Stimulated activated CD4-positive, alpha-beta T cell treated with anti-CD3 and anti-CD28 coated beads, Interleukin-1b, Interleukin-23, amount 100 ng/mL, for 48 hours (primary cell): Measurements from ENCODE around the gene AGO3.
"Not testable (repeated sequence)": the region's sequence is repeated elsewhere in the genome, so short reads cannot be mapped to it uniquely, and the experiment has no call there.

Source experiments
- DNase-seq: peaks from one replicate; pipeline ENCODE4 v3.0.0-alpha.2; 2020

Gene AGO3

GRCh38 chr1:36014722-36015220 lies 83.9 kb downstream of the AGO3 start:
- no peak for DNase-seq

- DNase-seq, result no peak
Measured at GRCh38 chr1:36016686-36017085, 85.8 kb downstream of the AGO3 start.

- no peak for DNase-seq
Measured at GRCh38 chr1:36023098-36023769, 92.3 kb downstream of the AGO3 start.

GRCh38 chr1:36024024-36024423 lies 93.1 kb downstream of the AGO3 start:
- DNase-seq, result not testable (repeated sequence)

- no peak for DNase-seq
Measured at GRCh38 chr1:36024847-36025246, 93.9 kb downstream of the AGO3 start.

GRCh38 chr1:36027766-36028165 lies 96.9 kb downstream of the AGO3 start:
- DNase-seq, result no peak

- DNase-seq, result no peak
Measured at GRCh38 chr1:36031441-36031840, 100.5 kb downstream of the AGO3 start.

- no peak for DNase-seq
Measured at GRCh38 chr1:36034692-36035091, 103.8 kb downstream of the AGO3 start.

GRCh38 chr1:36035154-36035553 lies 104.2 kb downstream of the AGO3 start:
- no peak for DNase-seq

- DNase-seq, result no peak
Measured at GRCh38 chr1:36040238-36040637, 109.3 kb downstream of the AGO3 start.

- DNase-seq, result no peak
Measured at GRCh38 chr1:36051821-36052220, 120.9 kb downstream of the AGO3 start.

- DNase-seq, result no peak
Measured at GRCh38 chr1:36053978-36054377, 123.1 kb downstream of the AGO3 start.

GRCh38 chr1:36055706-36056105 lies 124.8 kb downstream of the AGO3 start:
- no peak for DNase-seq

- no peak for DNase-seq
Measured at GRCh38 chr1:36062315-36062714, 131.4 kb downstream of the AGO3 start.

GRCh38 chr1:36067871-36068270 lies 137.0 kb downstream of the AGO3 start:
- DNase-seq, result no peak

GRCh38 chr1:36068866-36069265 lies 138.0 kb downstream of the AGO3 start:
- DNase-seq, result no peak

- no peak for DNase-seq
Measured at GRCh38 chr1:36070349-36070748, 139.4 kb downstream of the AGO3 start.

GRCh38 chr1:36076979-36077573 lies 146.2 kb downstream of the AGO3 start:
- DNase-seq, result no peak

- DNase-seq, result no peak
Measured at GRCh38 chr1:36080236-36080635, 149.3 kb downstream of the AGO3 start.

- DNase-seq, result no peak
Measured at GRCh38 chr1:36080801-36081200, 149.9 kb downstream of the AGO3 start.

GRCh38 chr1:36081926-36082485 lies 151.1 kb downstream of the AGO3 start:
- no peak for DNase-seq

GRCh38 chr1:36083219-36083618 lies 152.3 kb downstream of the AGO3 start:
- no peak for DNase-seq

- no peak for DNase-seq
Measured at GRCh38 chr1:36083635-36084496, 153.0 kb downstream of the AGO3 start, which contains the start of gene TEKT2. TSS of gene TEKT2 (plus strand) at chr1:36084094. CDS start at chr1:36084922, 828 bp downstream.
